ENCODE results near the gene DUSP22.

Gene DUSP22

DNA sequence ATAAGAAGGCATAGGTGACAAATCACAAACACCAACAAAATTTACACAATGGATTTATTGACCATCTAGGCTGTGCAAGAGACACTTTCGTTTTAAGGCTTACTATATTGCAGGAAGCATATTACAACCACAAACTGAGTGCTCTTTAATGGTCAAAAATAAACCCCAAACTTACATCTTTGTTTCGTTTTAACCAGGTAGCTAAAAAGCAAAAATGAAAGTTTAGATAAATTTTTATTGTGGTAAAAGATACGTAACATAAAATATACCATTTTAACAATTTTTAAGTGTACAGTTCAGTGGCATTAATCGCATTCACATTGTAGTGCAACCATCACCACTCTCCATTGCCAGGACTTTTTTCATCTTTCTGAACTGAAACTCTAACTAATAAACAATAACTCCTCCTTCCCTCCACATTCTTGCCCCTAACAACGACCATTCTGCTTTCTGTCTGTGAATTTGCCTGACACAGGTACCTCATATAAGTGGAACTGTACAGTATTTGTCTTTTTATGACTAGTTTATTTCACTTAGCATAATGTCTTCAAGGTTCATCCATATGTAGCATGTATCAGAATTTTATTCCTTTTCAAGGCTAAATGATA, 32.3 kb upstream of the DUSP22 start:
- Mint-ChIP-seq H3K27me3 (no peaks in the 10 kb centered on the region), H3K4me1 (peaks cover 27 to 76% of the 10 kb centered on the region in 2 donors), H3K36me3 (no peaks in the 10 kb centered on the region), H3K9me3 (no peaks in the 10 kb centered on the region), H3K27ac (peak overlapping the region; percentile 27), H3K4me3 (peak overlapping the region; percentile 61 to 62)
- ATAC-seq (replicated peaks) (peak; percentile 39 to 45), DNase-seq (no peak)

DNA sequence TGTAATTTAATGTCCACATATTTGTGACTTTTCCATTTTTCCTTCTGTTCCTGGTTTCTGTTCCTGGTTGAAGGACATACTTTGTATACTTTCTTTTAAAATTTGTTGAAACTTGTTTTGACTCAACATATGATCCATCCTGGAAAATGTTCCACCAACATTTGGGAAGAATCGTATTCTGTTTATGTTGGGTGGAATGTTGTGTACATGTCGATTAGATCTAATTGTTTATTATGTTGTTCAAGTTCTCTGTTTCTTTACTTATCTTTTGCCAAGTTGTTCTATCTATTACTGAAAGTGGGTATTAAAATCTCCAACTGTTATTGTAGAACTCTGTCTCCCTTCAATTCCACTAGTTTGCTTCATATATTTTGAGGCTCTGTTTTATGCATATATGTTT, 27.7 kb upstream of the DUSP22 start:
- Mint-ChIP-seq H3K4me3 (no peak overlapping the region), H3K36me3 (no peaks in the 10 kb centered on the region), H3K9me3 (no peaks in the 10 kb centered on the region), H3K27ac (no peak overlapping the region), H3K4me1 (peaks cover 9 to 48% of the 10 kb centered on the region in 2 donors), H3K27me3 (no peaks in the 10 kb centered on the region)
- no peak for DNase-seq
- ATAC-seq (replicated peaks) = no peak

GRCh38 chr6:268394-268935, 23.8 kb upstream of the DUSP22 start:
- DNase-seq (no peak), ATAC-seq (replicated peaks) (no peak)
- peaks cover 0 to 3% of the 10 kb centered on the region in 2 donors for H3K36me3 Mint-ChIP-seq
- H3K27ac Mint-ChIP-seq = no peak overlapping the region
- no peaks in the 10 kb centered on the region for H3K27me3 Mint-ChIP-seq
- H3K4me1 Mint-ChIP-seq = peaks cover 15 to 52% of the 10 kb centered on the region in 2 donors
- H3K9me3 Mint-ChIP-seq = peaks cover 0 to 8% of the 10 kb centered on the region in 2 donors
- no peak overlapping the region for H3K4me3 Mint-ChIP-seq

DNA sequence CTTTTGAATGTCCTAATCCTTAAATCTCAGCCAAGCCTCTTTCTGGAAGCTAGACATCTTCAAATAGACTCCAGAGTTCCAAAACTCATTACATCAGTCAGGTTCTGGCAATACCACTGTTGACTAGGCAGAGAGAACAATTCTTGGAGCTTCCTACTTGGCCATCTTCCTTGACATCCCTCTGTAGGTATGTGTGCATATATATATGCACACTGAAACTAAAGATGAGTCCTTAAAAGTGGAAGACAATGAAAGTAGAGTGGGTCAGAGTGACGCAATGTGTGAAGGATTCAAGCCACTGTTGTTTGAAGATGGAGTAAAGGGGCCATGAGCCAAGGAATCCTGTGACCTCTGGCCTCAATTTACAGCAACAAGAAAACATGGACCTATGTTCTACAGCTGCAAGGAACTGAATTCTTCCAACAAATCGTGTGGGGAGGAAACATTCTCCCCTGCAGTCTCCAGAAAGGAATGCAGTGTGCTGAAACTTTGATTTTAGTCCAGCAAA, 18.7 kb upstream of the DUSP22 start:
- DNase-seq = no peak
- Mint-ChIP-seq H3K4me3 (no peak overlapping the region), H3K9me3 (peaks cover 0 to 10% of the 10 kb centered on the region in 2 donors), H3K27me3 (no peaks in the 10 kb centered on the region), H3K27ac (no peak overlapping the region), H3K36me3 (peaks cover 3 to 6% of the 10 kb centered on the region in 2 donors), H3K4me1 (peaks cover 20 to 63% of the 10 kb centered on the region in 2 donors)
- no peak for ATAC-seq (replicated peaks)

DNA sequence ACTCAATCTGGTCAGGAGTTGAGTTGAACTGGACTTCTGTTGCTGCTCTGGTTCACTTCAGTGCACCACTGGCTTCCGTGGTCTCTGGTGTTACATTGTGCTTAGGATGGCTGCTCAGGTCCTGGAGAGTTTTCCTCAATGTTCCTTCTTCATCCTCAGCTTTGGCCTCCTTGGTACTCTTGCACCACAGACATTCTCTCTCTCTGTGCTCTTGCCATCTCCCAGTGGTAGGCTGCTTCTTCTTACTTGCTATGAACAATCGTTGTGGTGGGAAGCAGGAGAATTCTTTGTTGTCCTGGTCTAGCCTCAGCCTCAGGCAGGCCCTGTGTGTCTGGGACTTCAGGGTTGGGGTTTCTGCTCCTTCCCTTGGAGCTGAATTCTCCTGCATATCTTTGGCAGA, 14.5 kb upstream of the DUSP22 start:
- Mint-ChIP-seq H3K27me3 (no peaks in the 10 kb centered on the region), H3K27ac (peak overlapping the region; percentile 2), H3K36me3 (peaks cover 18 to 23% of the 10 kb centered on the region in 2 donors), H3K9me3 (peaks cover 0 to 9% of the 10 kb centered on the region in 2 donors), H3K4me1 (peaks cover 25 to 55% of the 10 kb centered on the region in 2 donors), H3K4me3 (no peak overlapping the region)
- no peak for DNase-seq
- ATAC-seq (replicated peaks) = no peak

- Mint-ChIP-seq H3K36me3 (peaks cover 19 to 25% of the 10 kb centered on the region in 2 donors), H3K4me1 (peaks cover 25 to 56% of the 10 kb centered on the region in 2 donors), H3K27me3 (no peaks in the 10 kb centered on the region), H3K9me3 (peaks cover 0 to 6% of the 10 kb centered on the region in 2 donors), H3K27ac (no peak overlapping the region), H3K4me3 (no peak overlapping the region)
- DNase-seq (no peak), ATAC-seq (replicated peaks) (no peak)
These were observed 13.8 kb upstream of the DUSP22 start for GRCh38 chr6:278494-278893.

DNA sequence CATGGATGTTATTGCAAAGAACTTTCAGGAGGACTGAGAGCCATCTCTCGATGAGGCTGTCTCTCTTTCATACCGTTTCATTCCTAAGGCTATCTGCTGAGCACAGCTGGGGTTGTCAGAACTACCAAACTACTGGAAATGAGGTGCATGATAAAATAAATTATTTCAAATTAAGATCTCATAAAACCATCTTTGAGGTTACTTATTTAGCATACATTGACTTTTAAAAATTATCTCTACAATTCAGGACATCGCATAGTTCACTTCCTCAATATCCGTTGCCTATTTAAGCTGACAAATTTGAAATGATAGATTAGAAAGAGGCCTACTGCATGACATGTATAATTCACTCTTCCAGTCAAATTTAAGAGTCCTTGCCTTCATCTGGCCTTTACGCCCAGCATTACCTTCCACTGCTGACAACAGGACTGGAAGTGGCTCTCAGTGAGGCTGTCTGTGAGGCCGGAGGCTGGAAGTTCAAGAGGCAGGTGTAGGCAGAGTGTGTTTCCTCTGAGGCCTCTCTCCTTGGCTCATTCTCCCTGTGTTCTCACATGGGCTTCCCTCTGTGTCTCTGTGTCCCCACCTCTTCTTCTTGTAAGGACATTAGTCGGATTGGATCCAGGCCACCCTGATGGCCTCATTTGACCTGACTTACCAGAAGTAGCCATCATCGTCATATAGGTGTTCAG, 12.8 kb upstream of the DUSP22 start:
- ATAC-seq (replicated peaks) (no peak), DNase-seq (no peak)
- no peaks in the 10 kb centered on the region for H3K27me3 Mint-ChIP-seq
- H3K36me3 Mint-ChIP-seq = peaks cover 19 to 25% of the 10 kb centered on the region in 2 donors
- peaks cover 0 to 6% of the 10 kb centered on the region in 2 donors for H3K9me3 Mint-ChIP-seq
- peaks cover 23 to 48% of the 10 kb centered on the region in 2 donors for H3K4me1 Mint-ChIP-seq
- no peak overlapping the region for H3K4me3 Mint-ChIP-seq
- H3K27ac Mint-ChIP-seq = no peak overlapping the region

DNA sequence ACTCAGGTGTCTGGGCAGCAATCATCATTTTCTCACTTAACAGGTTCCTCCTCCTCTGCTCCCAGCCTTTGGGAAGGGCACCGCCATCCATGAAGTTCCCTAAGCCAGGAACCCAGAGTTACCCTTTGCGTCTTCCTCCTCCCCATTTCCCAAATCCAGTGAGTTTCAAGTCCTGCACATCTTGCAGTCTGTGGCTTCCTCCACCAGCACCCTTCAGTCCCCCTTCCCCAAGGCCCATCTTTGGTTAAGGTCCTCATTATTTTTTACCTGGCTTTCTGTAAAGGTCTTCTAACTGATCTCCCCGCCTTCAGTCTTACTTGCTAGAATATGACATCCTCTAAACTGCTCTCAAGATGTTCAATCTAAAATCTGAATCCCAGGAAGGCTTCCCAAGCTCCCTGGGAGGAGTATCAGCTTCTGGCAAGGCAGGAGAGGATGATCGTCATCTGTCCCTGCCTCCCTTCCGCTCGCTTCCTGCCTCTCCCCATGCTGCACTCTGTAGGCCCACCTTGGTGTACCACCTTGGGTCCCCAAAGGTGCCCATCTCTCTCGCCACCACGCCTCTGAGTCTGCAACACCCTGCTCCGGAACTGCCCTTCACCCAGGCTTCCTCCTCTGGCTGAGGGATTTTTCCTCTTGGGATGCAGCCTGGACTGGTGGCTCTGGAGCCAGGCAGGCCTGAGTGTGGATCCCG, 11.4 kb upstream of the DUSP22 start:
- no peak overlapping the region for H3K4me3 Mint-ChIP-seq
- no peak for DNase-seq

GRCh38 chr6:281469-282103, 10.7 kb upstream of the DUSP22 start:
- Mint-ChIP-seq H3K27me3 (no peaks in the 10 kb centered on the region), H3K4me1 (peaks cover 30 to 58% of the 10 kb centered on the region in 2 donors), H3K9me3 (peaks cover 0 to 6% of the 10 kb centered on the region in 2 donors), H3K27ac (no peak overlapping the region), H3K4me3 (no peak overlapping the region), H3K36me3 (peaks cover 19 to 25% of the 10 kb centered on the region in 2 donors)
- DNase-seq (no peak), ATAC-seq (replicated peaks) (no peak)

More for the DNA sequence above, 11.4 kb upstream of the DUSP22 start:
- Mint-ChIP-seq H3K36me3 (peaks cover 19 to 25% of the 10 kb centered on the region in 2 donors), H3K9me3 (peaks cover 0 to 6% of the 10 kb centered on the region in 2 donors), H3K27me3 (no peaks in the 10 kb centered on the region), H3K4me1 (peaks cover 29 to 53% of the 10 kb centered on the region in 2 donors), H3K27ac (no peak overlapping the region)
- ATAC-seq (replicated peaks) = no peak

GRCh38 chr6:282177-282866, 10.0 kb upstream of the DUSP22 start:
- ATAC-seq (replicated peaks) = no peak
- Mint-ChIP-seq H3K27ac (peak overlapping the region; percentile 37), H3K9me3 (peaks cover 0 to 6% of the 10 kb centered on the region in 2 donors), H3K27me3 (no peaks in the 10 kb centered on the region), H3K4me3 (no peak overlapping the region), H3K36me3 (peaks cover 19 to 25% of the 10 kb centered on the region in 2 donors), H3K4me1 (peaks cover 36 to 65% of the 10 kb centered on the region in 2 donors)
- no peak for DNase-seq

DNA sequence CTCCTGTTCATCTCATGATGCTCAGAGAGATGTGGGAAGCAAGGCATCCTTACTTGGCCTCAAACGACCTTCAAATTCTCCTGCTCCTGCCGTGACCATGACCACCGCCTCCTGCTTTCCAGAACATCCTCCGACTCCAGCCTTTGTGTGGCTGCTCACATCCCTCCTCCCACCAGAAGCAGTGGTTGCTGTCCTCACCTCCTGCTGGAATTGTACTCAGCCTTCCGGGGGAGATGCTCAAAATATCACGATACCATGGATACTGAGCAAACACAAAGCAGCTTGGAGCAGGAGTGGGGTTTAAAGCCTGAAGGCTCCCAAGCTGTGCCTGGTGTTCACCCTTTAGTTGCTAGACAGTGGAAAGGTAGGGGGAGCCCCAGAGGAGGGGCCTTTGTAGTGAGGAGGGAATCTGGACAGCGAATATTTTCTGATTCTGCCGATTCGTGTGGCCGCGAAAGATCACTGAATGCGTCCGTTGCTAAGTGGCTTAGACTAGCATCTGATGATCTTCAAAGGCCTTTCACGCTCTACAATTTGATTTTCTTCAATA, 9.3 kb upstream of the DUSP22 start:
- H3K9me3 Mint-ChIP-seq = peaks cover 0 to 4% of the 10 kb centered on the region in 2 donors
- no peaks in the 10 kb centered on the region for H3K27me3 Mint-ChIP-seq
- peaks cover 37 to 65% of the 10 kb centered on the region in 2 donors for H3K4me1 Mint-ChIP-seq
- peaks cover 16 to 22% of the 10 kb centered on the region in 2 donors for H3K36me3 Mint-ChIP-seq
- H3K4me3 Mint-ChIP-seq = no peak overlapping the region
- DNase-seq = no peak
- ATAC-seq (replicated peaks) = no peak
- H3K27ac Mint-ChIP-seq = no peak overlapping the region

DNA sequence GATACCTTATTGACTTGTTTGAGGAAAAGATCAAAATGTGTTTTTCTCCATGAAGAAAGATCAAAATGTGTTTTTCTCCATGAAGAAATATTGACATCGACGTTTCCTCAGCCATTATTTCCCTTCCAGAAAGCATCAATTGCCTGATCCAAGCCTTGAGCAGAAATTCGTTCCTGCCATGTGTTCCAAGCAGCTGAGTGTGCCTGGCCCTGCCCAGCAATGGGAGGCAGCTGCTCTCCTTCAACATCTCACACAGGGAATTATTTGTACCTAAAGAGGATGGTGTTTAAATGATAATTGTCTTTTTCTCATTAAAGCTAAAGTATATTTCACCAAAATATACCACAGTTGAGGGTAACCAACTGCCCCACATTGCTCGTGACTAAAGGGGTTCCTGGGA, 7.8 kb upstream of the DUSP22 start:
- no peak for DNase-seq
- Mint-ChIP-seq H3K27ac (no peak overlapping the region), H3K4me1 (peaks cover 48 to 67% of the 10 kb centered on the region in 2 donors), H3K4me3 (no peak overlapping the region), H3K27me3 (no peaks in the 10 kb centered on the region), H3K9me3 (peaks cover 0 to 4% of the 10 kb centered on the region in 2 donors), H3K36me3 (peaks cover 19 to 28% of the 10 kb centered on the region in 2 donors)
- no peak for ATAC-seq (replicated peaks)

DNA sequence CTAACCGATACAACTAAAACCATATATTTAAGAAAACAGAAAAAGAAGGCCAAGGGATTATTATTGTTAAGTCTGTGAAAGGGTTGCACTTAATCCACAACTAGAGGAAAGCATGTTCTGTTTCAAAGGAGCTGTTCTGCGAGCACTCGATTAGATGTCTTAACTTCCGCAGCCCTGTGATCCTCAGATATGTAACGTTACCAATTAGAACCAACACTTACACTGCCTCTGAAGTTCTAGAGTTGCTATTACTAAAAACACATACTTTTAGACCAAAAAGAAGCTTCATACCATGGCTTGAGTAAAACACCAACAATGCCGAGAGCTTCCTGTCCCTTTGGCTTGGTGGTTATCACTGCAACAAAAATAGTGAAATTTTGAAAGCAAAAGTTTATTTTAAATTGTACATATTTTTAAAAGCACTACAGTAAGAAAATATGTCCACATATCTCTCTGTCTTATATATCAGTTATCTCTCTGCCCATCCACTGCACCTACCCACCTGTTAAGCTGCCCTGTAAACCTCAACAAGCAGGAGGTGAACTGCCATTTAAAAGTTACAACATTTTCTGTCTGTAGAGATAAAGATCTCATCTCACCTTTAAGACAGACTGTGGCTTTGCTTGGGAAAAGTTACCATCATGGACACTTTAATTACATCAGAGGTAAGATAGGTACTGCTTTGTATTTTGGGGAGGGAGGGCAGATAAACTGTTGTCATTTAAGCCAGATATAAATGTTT, 7.1 kb upstream of the DUSP22 start:
- ATAC-seq (replicated peaks) (no peak), DNase-seq (no peak)
- H3K4me1 Mint-ChIP-seq = peaks cover 50 to 67% of the 10 kb centered on the region in 2 donors
- no peak overlapping the region for H3K4me3 Mint-ChIP-seq
- no peak overlapping the region for H3K27ac Mint-ChIP-seq
- H3K27me3 Mint-ChIP-seq = no peaks in the 10 kb centered on the region
- H3K36me3 Mint-ChIP-seq = peaks cover 19 to 28% of the 10 kb centered on the region in 2 donors
- H3K9me3 Mint-ChIP-seq = peaks cover 0 to 4% of the 10 kb centered on the region in 2 donors
